Upper lobe of right lung (tissue), 1 donor: Measurements from ENCODE around the gene ST14. TPM values are rescaled to one million over a fixed set of nuclear protein-coding genes. Genes with fewer than 3 reads are reported as not detected.
"Not testable (repeated sequence)": the region's sequence is repeated elsewhere in the genome, so short reads cannot be mapped to it uniquely, and the experiment has no call there.

ENCODE experiments used
- ATAC-seq: fragments of 200-7000 bp; cut with Tn5 transposase; one replicate; pipeline ENCODE4 v1.9.1; 2020; ENCODE audit warnings: mild to moderate bottlenecking, moderate library complexity
- DNase-seq: peaks from one replicate; pipeline ENCODE4 v3.0.0-alpha.2; 2020
- H3K27ac ChIP-seq: fragments of 200-600 bp; one replicate; pipeline ENCODE4 v1.8.0; 2022
- H3K27me3 ChIP-seq: fragments of 200-600 bp; one replicate; pipeline ENCODE4 v1.8.0; 2022; ENCODE audit warnings: mild to moderate bottlenecking
- H3K36me3 ChIP-seq: fragments of 200-600 bp; one replicate; pipeline ENCODE4 v1.8.0; 2022
- H3K4me1 ChIP-seq: fragments of 200-600 bp; one replicate; pipeline ENCODE4 v1.8.0; 2022
- H3K4me3 ChIP-seq: fragments of 200-600 bp; one replicate; pipeline ENCODE4 v1.8.0; 2022; ENCODE audit warnings: mild to moderate bottlenecking
- H3K9me3 ChIP-seq: fragments of 200-600 bp; one replicate; pipeline ENCODE4 v1.8.0; 2022
- CTCF ChIP-seq: fragments of 200-600 bp; IDR thresholded peaks from one replicate; pipeline ENCODE4 v1.8.0; 2022; ENCODE audit warnings: antibody characterized with exemption
- intact Hi-C: fragments of 100-400 bp; cut with DNase I; formaldehyde crosslinking; loops from one replicate; pipeline ENCODE4 v1.11.0; 2022
- total RNA-seq: library from RNA; stranded (reverse); fragmentation: NEBNext Ultra II Directional; extraction: Animal tissue kit (Norgen Biotek cat#: 25700); gene quantifications from one replicate; pipeline ENCODE4 v1.2.1, GENCODE V29; 2021
- donor health status: DM: no; HTN: yes; CAD: no; lungs with severe emphysema.

ST14 gene
- total RNA-seq, 1 donor from 2014 or later: 59.1 TPM

- Histone ChIP-seq H3K36me3 (no peaks in the 10 kb centered on the region), H3K4me3 (no peak overlapping the region), H3K9me3 (peaks cover 4% of the 10 kb centered on the region), H3K27me3 (no peaks in the 10 kb centered on the region), H3K4me1 (peaks cover 8% of the 10 kb centered on the region), H3K27ac (no peak overlapping the region)
- no peak for TF ChIP-seq CTCF
- ATAC-seq (no peak), DNase-seq (no peak)
- intact Hi-C loops: no loop called here
Measured at GRCh38 chr11:130247319-130247718, 87.7 kb downstream of the ST14 start.

- DNase-seq (no peak), ATAC-seq (no peak)
- Histone ChIP-seq H3K9me3 (peaks cover 4% of the 10 kb centered on the region), H3K36me3 (no peaks in the 10 kb centered on the region), H3K4me1 (no peaks in the 10 kb centered on the region), H3K27ac (no peak overlapping the region), H3K27me3 (no peaks in the 10 kb centered on the region), H3K4me3 (no peak overlapping the region)
- intact Hi-C loops: no loop called here
- TF ChIP-seq CTCF: no peak
Measured at GRCh38 chr11:130249371-130249770, 89.8 kb downstream of the ST14 start.

GRCh38 chr11:130249929-130250328, 90.3 kb downstream of the ST14 start:
- H3K36me3 ChIP-seq: not testable (repeated sequence)

GRCh38 chr11:130251763-130252162, 92.2 kb downstream of the ST14 start:
- ATAC-seq, H3K4me3 ChIP-seq, H3K36me3 ChIP-seq, DNase-seq, H3K9me3 ChIP-seq, H3K27ac ChIP-seq, intact Hi-C loops, H3K27me3 ChIP-seq, H3K4me1 ChIP-seq: not testable (repeated sequence)

More at GRCh38 chr11:130249929-130250328, 90.3 kb downstream of the ST14 start:
- intact Hi-C loops, ATAC-seq, H3K9me3 ChIP-seq, H3K4me1 ChIP-seq, DNase-seq, H3K27me3 ChIP-seq, H3K27ac ChIP-seq, H3K4me3 ChIP-seq: not testable (repeated sequence)

Other genes starting within 250 kb of the ST14 start
- gene PRDM10, start 156.9 kb upstream of the ST14 start, total RNA-seq: 15.7 TPM
- 726 TPM for gene APLP2, start 89.9 kb upstream of the ST14 start, total RNA-seq
- gene ZBTB44, start 155.1 kb downstream of the ST14 start, total RNA-seq: 52.9 TPM